SK-N-SH (cell line): ENCODE data around the gene TKTL1. TPM values are rescaled to one million over a fixed set of nuclear protein-coding genes. Genes with fewer than 3 reads are reported as not detected.

Experiments
- CTCF ChIA-PET: fragments of 300-600, 350-600 bp; formaldehyde crosslinking; extraction: SDS; loops from one replicate; lab custom pipeline; 2021; lab: Yijun Ruan, JAX
- POLR2A ChIA-PET: fragments of 350-600 bp; sonication (Branson Sonifier 250); formaldehyde crosslinking; extraction: SDS; loops from one replicate; lab custom pipeline; 2020; ENCODE audit warnings: antibody characterized with exemption, inconsistent platforms; lab: Yijun Ruan, JAX
- DNase-seq: peaks from one replicate; pipeline ENCODE4 v3.0.0; 2012
- H2AFZ ChIP-seq: fragments of 200-600 bp; sonication (generic); 2 replicates; pipeline ENCODE4 v1.8.1; 2016; ENCODE audit warnings: antibody characterized with exemption, mild to moderate bottlenecking, low read depth
- H3F3A ChIP-seq: fragments of 200-600 bp; sonication (generic); replicated peaks from 2 replicates; pipeline ENCODE3; 2016; ENCODE audit warnings: antibody characterized with exemption, mild to moderate bottlenecking; ENCODE audit not compliant: insufficient read depth
- H3K27ac ChIP-seq, 2 experiments: fragments of 200-500 bp in 1 of 2; fragments of 200-600 bp in 1 of 2; sonication (Bioruptor generic) in 1 of 2; sonication (generic), shearing (Covaris generic) in 1 of 2; 2 replicates each; pipeline versions ENCODE4 v1.5.1 to v1.6.1; 2014 to 2016; ENCODE audit warnings: low read depth in 2 of 2, inconsistent platforms in 1 of 2, low read length in 1 of 2, mild to moderate bottlenecking in 1 of 2, mixed read lengths in 1 of 2
- H3K27me3 ChIP-seq: fragments of 200-600 bp; sonication (generic), shearing (Covaris generic); 2 replicates; pipeline ENCODE4 v1.6.1; 2016; ENCODE audit warnings: mixed run types; ENCODE audit not compliant: insufficient read depth
- H3K36me3 ChIP-seq, 2 experiments: fragments of 200-500 bp in 1 of 2; fragments of 200-600 bp in 1 of 2; sonication (Bioruptor generic) in 1 of 2; sonication (generic) in 1 of 2; replicated peaks in 1 of 2; 2 replicates each; pipeline versions ENCODE3 to v1.5.1; 2014 to 2016; ENCODE audit warnings: low read length in 1 of 2, mild to moderate bottlenecking in 1 of 2; ENCODE audit not compliant: insufficient read depth in 2 of 2, control insufficient read depth in 1 of 2
- H3K4me1 ChIP-seq, 2 experiments: fragments of 200-500 bp in 1 of 2; fragments of 200-600 bp in 1 of 2; sonication (Bioruptor generic) in 1 of 2; sonication (generic), shearing (Covaris generic) in 1 of 2; 2 replicates each; pipeline versions ENCODE4 v1.5.1 to v1.6.1; 2014 to 2016; ENCODE audit warnings: low read depth in 1 of 2, low read length in 1 of 2, mixed run types in 1 of 2; ENCODE audit not compliant: insufficient read depth in 2 of 2, control insufficient read depth in 1 of 2
- H3K4me2 ChIP-seq: fragments of 200-600 bp; sonication (generic), shearing (Covaris generic); 2 replicates; pipeline ENCODE4 v1.6.1; 2017; ENCODE audit warnings: mixed run types
- H3K4me3 ChIP-seq, 2 experiments: fragments of 200-500 bp in 1 of 2; fragments of 200-600 bp in 1 of 2; sonication (Bioruptor generic) in 1 of 2; sonication (generic), shearing (Covaris generic) in 1 of 2; 2 replicates each; pipeline versions ENCODE4 v1.5.1 to v1.8.1; 2014 to 2016; ENCODE audit warnings: low read depth in 2 of 2, inconsistent platforms in 1 of 2, low read length in 1 of 2, mild to moderate bottlenecking in 1 of 2, mixed read lengths in 1 of 2, moderate library complexity in 1 of 2
- H3K79me2 ChIP-seq: fragments of 200-600 bp; sonication (generic); 2 replicates; pipeline ENCODE4 v1.8.1; 2017; ENCODE audit warnings: mild to moderate bottlenecking; ENCODE audit not compliant: insufficient read depth
- H3K9ac ChIP-seq: fragments of 200-600 bp; sonication (generic); 2 replicates; pipeline ENCODE4 v1.6.1; 2017; ENCODE audit warnings: mixed run types
- H3K9me2 ChIP-seq: fragments of 200-600 bp; sonication (generic); 2 replicates; pipeline ENCODE4 v1.6.1; 2017; ENCODE audit warnings: mixed run types
- H3K9me3 ChIP-seq: fragments of 200-600 bp; sonication (generic); 2 replicates; pipeline ENCODE4 v1.6.1; 2017; ENCODE audit warnings: mixed run types, mild to moderate bottlenecking, moderate library complexity
- H4K20me1 ChIP-seq: fragments of 200-600 bp; sonication (generic); 2 replicates; pipeline ENCODE4 v1.6.1; 2017; ENCODE audit warnings: mild to moderate bottlenecking, mixed run types; ENCODE audit not compliant: insufficient read depth
- EP300 ChIP-seq, 2 experiments: IDR thresholded peaks; 2 replicates each; pipeline versions ENCODE4 v1.4.0 to v1.6.1; 2012; ENCODE audit warnings: borderline replicate concordance in 1 of 2, low read depth in 1 of 2, low read length in 1 of 2
- FOSL2 ChIP-seq: IDR thresholded peaks from 2 replicates; pipeline ENCODE4 v1.4.0; 2012; ENCODE audit warnings: low read depth, mild to moderate bottlenecking, moderate library complexity, borderline replicate concordance
- FOXJ3 ChIP-seq: sonication (generic); formaldehyde crosslinking; IDR thresholded peaks from 2 replicates; pipeline ENCODE4 v1.5.1; 2020; ENCODE audit warnings: mild to moderate bottlenecking, missing genetic modification reagents
- GABPA ChIP-seq: IDR thresholded peaks from 2 replicates; pipeline ENCODE4 v1.4.0; 2012; ENCODE audit warnings: low read depth, mild to moderate bottlenecking
- JUND ChIP-seq: IDR thresholded peaks from 2 replicates; pipeline ENCODE4 v1.4.0; 2012
- MEF2A ChIP-seq: IDR thresholded peaks from 2 replicates; pipeline ENCODE4 v1.4.0; 2012; ENCODE audit warnings: low read depth, borderline replicate concordance
- RCOR1 ChIP-seq: fragments of 150-350 bp; IDR thresholded peaks from 2 replicates; pipeline ENCODE4 v1.6.1; 2017; ENCODE audit warnings: antibody characterized with exemption, low read length
- RFX5 ChIP-seq: IDR thresholded peaks from 2 replicates; pipeline ENCODE4 v1.6.1; 2012; ENCODE audit warnings: mild to moderate bottlenecking, improper control_type of control experiment, low read length
- RXRA ChIP-seq: IDR thresholded peaks from 2 replicates; pipeline ENCODE4 v1.4.0; 2012; ENCODE audit warnings: low read depth, mild to moderate bottlenecking, borderline replicate concordance
- TAF1 ChIP-seq: IDR thresholded peaks from 2 replicates; pipeline ENCODE4 v1.6.1; 2012; ENCODE audit warnings: low read depth, mild to moderate bottlenecking, low read length, moderate library complexity, borderline replicate concordance
- TEAD4 ChIP-seq: IDR thresholded peaks from 2 replicates; pipeline ENCODE4 v1.4.0; 2012; ENCODE audit warnings: mild to moderate bottlenecking, borderline replicate concordance; ENCODE audit not compliant: insufficient read depth
- WGBS: methylation state at CpG from one replicate; pipeline ENCODE4 v1.1.6; 2017; ENCODE audit warnings: low lambda C conversion rate; 5-methylcytosine and 5-hydroxymethylcytosine counted together
- polyA plus RNA-seq, 3 experiments: library from polyadenylated mRNA; depleted of rRNA; stranded (reverse); fragments of >200 nt; gene quantifications; 2 replicates each; pipeline ENCODE4 v1.2.3, GENCODE V29; 2012
- TF ChIP-seq, protein P1 (sequence below): IDR thresholded peaks from 2 replicates; pipeline ENCODE4; 2012
- TF ChIP-seq, protein P2 (sequence below): IDR thresholded peaks from 2 replicates; pipeline ENCODE4 v1.6.1; 2012; ENCODE audit warnings: mild to moderate bottlenecking, low read depth, low read length, moderate library complexity
- TF ChIP-seq, protein P3 (sequence below): IDR thresholded peaks from 2 replicates; pipeline ENCODE4 v1.4.0; 2012; ENCODE audit warnings: low read depth, borderline replicate concordance
- TF ChIP-seq, protein P4 (sequence below): fragments of 150-350 bp; IDR thresholded peaks from 2 replicates; pipeline ENCODE4 v1.6.1; 2017; ENCODE audit warnings: antibody characterized with exemption, low read length, low read depth, borderline replicate concordance

The TKTL1 gene
- polyA plus RNA-seq, 1 of the 3 experiments (the other 2 are of a cell fraction) = not detected

DNA sequence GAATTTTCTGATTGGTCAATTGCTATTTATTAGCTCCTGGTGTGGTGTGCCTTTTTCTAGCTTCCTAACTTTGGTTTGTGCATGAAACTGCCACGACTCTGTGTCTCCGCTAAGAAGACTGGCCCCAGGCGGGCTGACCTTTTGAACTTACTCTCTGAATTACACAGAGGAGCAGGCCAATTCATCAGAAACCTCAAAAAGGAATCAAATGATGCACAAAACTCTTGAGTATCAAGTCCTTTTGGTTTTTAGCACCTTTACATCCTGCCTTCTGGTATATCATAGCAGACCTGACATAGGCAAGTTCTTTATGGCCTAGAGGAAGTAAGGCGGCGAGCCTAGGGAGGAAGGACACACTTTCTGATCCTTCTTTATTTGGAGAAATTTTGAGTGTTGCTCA lies 17.6 kb downstream of the TKTL1 start:
- H3K27ac ChIP-seq = no peak overlapping the region
- TF ChIP-seq RCOR1 = no peak
- TF ChIP-seq RFX5 = no peak
- TF ChIP-seq, protein P1, sequence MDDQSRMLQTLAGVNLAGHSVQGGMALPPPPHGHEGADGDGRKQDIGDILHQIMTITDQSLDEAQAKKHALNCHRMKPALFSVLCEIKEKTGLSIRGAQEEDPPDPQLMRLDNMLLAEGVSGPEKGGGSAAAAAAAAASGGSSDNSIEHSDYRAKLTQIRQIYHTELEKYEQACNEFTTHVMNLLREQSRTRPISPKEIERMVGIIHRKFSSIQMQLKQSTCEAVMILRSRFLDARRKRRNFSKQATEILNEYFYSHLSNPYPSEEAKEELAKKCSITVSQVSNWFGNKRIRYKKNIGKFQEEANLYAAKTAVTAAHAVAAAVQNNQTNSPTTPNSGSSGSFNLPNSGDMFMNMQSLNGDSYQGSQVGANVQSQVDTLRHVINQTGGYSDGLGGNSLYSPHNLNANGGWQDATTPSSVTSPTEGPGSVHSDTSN = no peak
- no peak for TF ChIP-seq TEAD4
- TF ChIP-seq, protein P2, sequence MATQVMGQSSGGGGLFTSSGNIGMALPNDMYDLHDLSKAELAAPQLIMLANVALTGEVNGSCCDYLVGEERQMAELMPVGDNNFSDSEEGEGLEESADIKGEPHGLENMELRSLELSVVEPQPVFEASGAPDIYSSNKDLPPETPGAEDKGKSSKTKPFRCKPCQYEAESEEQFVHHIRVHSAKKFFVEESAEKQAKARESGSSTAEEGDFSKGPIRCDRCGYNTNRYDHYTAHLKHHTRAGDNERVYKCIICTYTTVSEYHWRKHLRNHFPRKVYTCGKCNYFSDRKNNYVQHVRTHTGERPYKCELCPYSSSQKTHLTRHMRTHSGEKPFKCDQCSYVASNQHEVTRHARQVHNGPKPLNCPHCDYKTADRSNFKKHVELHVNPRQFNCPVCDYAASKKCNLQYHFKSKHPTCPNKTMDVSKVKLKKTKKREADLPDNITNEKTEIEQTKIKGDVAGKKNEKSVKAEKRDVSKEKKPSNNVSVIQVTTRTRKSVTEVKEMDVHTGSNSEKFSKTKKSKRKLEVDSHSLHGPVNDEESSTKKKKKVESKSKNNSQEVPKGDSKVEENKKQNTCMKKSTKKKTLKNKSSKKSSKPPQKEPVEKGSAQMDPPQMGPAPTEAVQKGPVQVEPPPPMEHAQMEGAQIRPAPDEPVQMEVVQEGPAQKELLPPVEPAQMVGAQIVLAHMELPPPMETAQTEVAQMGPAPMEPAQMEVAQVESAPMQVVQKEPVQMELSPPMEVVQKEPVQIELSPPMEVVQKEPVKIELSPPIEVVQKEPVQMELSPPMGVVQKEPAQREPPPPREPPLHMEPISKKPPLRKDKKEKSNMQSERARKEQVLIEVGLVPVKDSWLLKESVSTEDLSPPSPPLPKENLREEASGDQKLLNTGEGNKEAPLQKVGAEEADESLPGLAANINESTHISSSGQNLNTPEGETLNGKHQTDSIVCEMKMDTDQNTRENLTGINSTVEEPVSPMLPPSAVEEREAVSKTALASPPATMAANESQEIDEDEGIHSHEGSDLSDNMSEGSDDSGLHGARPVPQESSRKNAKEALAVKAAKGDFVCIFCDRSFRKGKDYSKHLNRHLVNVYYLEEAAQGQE = no peak
- no peak for TF ChIP-seq FOSL2
- TF ChIP-seq, protein P3, sequence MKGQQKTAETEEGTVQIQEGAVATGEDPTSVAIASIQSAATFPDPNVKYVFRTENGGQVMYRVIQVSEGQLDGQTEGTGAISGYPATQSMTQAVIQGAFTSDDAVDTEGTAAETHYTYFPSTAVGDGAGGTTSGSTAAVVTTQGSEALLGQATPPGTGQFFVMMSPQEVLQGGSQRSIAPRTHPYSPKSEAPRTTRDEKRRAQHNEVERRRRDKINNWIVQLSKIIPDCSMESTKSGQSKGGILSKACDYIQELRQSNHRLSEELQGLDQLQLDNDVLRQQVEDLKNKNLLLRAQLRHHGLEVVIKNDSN = no peak
- TF ChIP-seq, protein P4, sequence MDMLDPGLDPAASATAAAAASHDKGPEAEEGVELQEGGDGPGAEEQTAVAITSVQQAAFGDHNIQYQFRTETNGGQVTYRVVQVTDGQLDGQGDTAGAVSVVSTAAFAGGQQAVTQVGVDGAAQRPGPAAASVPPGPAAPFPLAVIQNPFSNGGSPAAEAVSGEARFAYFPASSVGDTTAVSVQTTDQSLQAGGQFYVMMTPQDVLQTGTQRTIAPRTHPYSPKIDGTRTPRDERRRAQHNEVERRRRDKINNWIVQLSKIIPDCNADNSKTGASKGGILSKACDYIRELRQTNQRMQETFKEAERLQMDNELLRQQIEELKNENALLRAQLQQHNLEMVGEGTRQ = no peak
- no peak for TF ChIP-seq FOXJ3 (CRISPR knock-in tag)
- no peak for TF ChIP-seq EP300 (IDR thresholded peaks at IDR 0.05; ENCODE audit: borderline replicate concordance in 1 of 2, low read depth in 1 of 2, low read length in 1 of 2)
- TF ChIP-seq GABPA = no peak
- TF ChIP-seq JUND = no peak
- no peak for TF ChIP-seq TAF1
- no peak for TF ChIP-seq MEF2A
- no peak for TF ChIP-seq RXRA
- DNase-seq = no peak
- no peaks in the 10 kb centered on the region for H3K9me3 ChIP-seq
- no peak overlapping the region for H3K4me2 ChIP-seq
- H2AFZ ChIP-seq = no peak overlapping the region
- H4K20me1 ChIP-seq = no peaks in the 10 kb centered on the region
- no peaks in the 10 kb centered on the region for H3K79me2 ChIP-seq
- H3K4me3 ChIP-seq = no peak overlapping the region
- H3K36me3 ChIP-seq = no peaks in the 10 kb centered on the region
- H3K9me2 ChIP-seq = no peaks in the 10 kb centered on the region
- ChIA-PET POLR2A (no interaction called here), CTCF (interaction anchor here (0.6 to 1.8 kb wide), 3 partner anchors 9 to 398 kb away, joined by 3 to 5 read pairs (median 4); no protein-coding TSS in a partner anchor)
- H3K27me3 ChIP-seq = peaks cover 42% of the 10 kb centered on the region
- WGBS = 57% methylated on average over 5 of the region's 5 CpGs
- H3K9ac ChIP-seq = no peak overlapping the region
- H3K4me1 ChIP-seq = no peaks in the 10 kb centered on the region
- no peaks in the 10 kb centered on the region for H3F3A ChIP-seq
